ENCODE measurements around the gene PDLIM1. TPM values are rescaled to one million over a fixed set of nuclear protein-coding genes. Genes with fewer than 3 reads are reported as not detected.

PDLIM1 gene
- total and polyA plus RNA-seq, 2 of the 8 experiments (the other 6 are each of a cell fraction or from before 2014, with no cell fraction given): 169 to 245 TPM

DNA sequence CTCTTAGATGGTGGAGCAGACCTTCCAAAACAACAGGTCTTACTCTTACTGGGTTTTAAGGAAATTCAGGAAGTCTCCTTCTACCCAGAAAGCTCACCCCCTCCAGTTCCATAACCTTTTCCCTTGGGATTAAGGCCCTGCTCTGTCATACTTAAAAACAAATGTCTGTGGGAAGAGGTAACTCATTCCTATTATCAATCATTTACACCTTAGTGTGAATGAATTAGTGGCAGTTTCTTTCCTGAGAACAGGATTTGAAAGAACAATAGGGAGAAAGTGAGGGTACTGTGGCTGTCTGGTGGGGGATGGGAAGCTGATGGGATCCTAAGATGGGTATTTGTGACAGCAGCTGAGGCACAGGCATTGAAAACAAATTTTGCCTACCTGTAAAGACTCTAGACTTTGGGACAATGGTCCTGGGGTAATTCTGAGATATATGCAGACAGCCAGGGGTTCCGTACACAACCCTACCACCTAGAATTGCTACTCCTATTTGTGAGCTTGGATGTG lies 22.2 kb upstream of the PDLIM1 start:
- H2BK12ac ChIP-seq (ENCODE audit: low read depth, low read length): no peak overlapping the region
- no peak overlapping the region for H2AFZ ChIP-seq (ENCODE audit: low read length)
- no peak overlapping the region for H3K4me3 ChIP-seq (ENCODE audit: extremely low read depth in 1 of 4, insufficient read depth in 2 of 4, low read depth in 3 of 4, low read length in 4 of 4)
- H3K4me2 ChIP-seq (ENCODE audit: insufficient read depth in 1 of 2, low read depth in 2 of 2, low read length in 2 of 2): peak overlapping the region in 1 of 2 experiments; percentile 20; a peak in 1 of 4 replicates
- no peak overlapping the region for H4K5ac ChIP-seq (ENCODE audit: insufficient read length, low read depth, low read length)
- no peak overlapping the region for H2BK120ac ChIP-seq (replicated peaks; ENCODE audit: low read depth, low read length)
- CTCF ChIA-PET (ENCODE audit: partially characterized antibody): interaction anchor here (1.0 to 1.1 kb wide), 2 partner anchors 53 to 133 kb away, joined by 3 to 4 read pairs; no protein-coding TSS in a partner anchor
- H3K23me2 ChIP-seq (ENCODE audit: low read depth, low read length): no peaks in the 10 kb centered on the region
- POLR2A ChIA-PET (ENCODE audit: partially characterized antibody): no interaction called here
- no peak overlapping the region for H3K18ac ChIP-seq (ENCODE audit: extremely low read depth, low read length)
- no peak overlapping the region for H3K23ac ChIP-seq (ENCODE audit: insufficient read length)
- H3K14ac ChIP-seq (ENCODE audit: insufficient read length): no peak overlapping the region
- peaks cover 0 to 15% (median 5%) of the 10 kb centered on the region in 4 experiments; a peak in 6 of 7 replicates for H3K4me1 ChIP-seq (replicated peaks in 1 of 4; ENCODE audit: control insufficient read depth in 3 of 4, insufficient read depth in 4 of 4, low read length in 3 of 4)
- TF ChIP-seq RBBP5 (IDR thresholded peaks at IDR 0.05; ENCODE audit: borderline replicate concordance, low read depth, low read length): no peak
- no peak for TF ChIP-seq SIN3A (conservative IDR thresholded peaks at IDR 0.05 in 1 of 2, IDR thresholded peaks at IDR 0.05 in 1 of 2; ENCODE audit: low read depth in 1 of 2, low read length in 2 of 2)
- no peak for TF ChIP-seq JUND (IDR thresholded peaks at IDR 0.05; ENCODE audit: low read length)
- no peak for TF ChIP-seq KDM5A (IDR thresholded peaks at IDR 0.05; ENCODE audit: low read length)
- TF ChIP-seq HDAC2 (IDR thresholded peaks at IDR 0.05; ENCODE audit: borderline replicate concordance in 1 of 2, low read depth in 2 of 2, low read length in 2 of 2): no peak
- no peaks in the 10 kb centered on the region for H3K79me1 ChIP-seq (ENCODE audit: low read depth, low read length)
- no peak overlapping the region for H4K91ac ChIP-seq (replicated peaks; ENCODE audit: insufficient read length, low read length)
- H4K8ac ChIP-seq (ENCODE audit: extremely low read depth, insufficient read depth, low read length): no peak overlapping the region
- no peak overlapping the region for H3K9ac ChIP-seq (replicated peaks in 1 of 4; ENCODE audit: extremely low read depth in 1 of 4, low read depth in 3 of 4, low read length in 3 of 4)
- no peak overlapping the region for H3K27ac ChIP-seq (ENCODE audit: low read depth, low read length)
- H4K20me1 ChIP-seq (replicated peaks in 1 of 2; ENCODE audit: control insufficient read depth in 1 of 2, insufficient read depth in 2 of 2, low read length in 2 of 2): no peaks in the 10 kb centered on the region
- no peaks in the 10 kb centered on the region for H3K79me2 ChIP-seq (ENCODE audit: control insufficient read depth in 1 of 2, insufficient read depth in 2 of 2, low read length in 2 of 2)
- no peaks in the 10 kb centered on the region for H3K9me3 ChIP-seq (ENCODE audit: insufficient read depth in 2 of 2, low read depth in 1 of 2, low read length in 1 of 2)
- H3K27me3 ChIP-seq (replicated peaks in 1 of 4; ENCODE audit: control insufficient read depth in 3 of 4, extremely low read depth in 1 of 4, insufficient read depth in 3 of 4, low read length in 3 of 4): no peaks in the 10 kb centered on the region
- H2BK20ac ChIP-seq (ENCODE audit: low read length): no peak overlapping the region
- H2BK15ac ChIP-seq (ENCODE audit: low read length): no peak overlapping the region
- H3K56ac ChIP-seq (replicated peaks; ENCODE audit: insufficient read length, low read depth, low read length): no peak overlapping the region
- 89% methylated on average over 1 of the region's 1 CpG; no CpG with 5 or more reads in 1 of the 2 experiments for WGBS, 2 experiments (ENCODE audit: extremely low coverage in 1 of 2, insufficient coverage in 1 of 2, insufficient read length in 1 of 2, insufficient replicate concordance in 2 of 2, low coverage in 1 of 2, low lambda C conversion rate in 2 of 2, missing lambda C conversion rate in 1 of 2)
- H3K36me3 ChIP-seq (ENCODE audit: control insufficient read depth in 2 of 4, insufficient read depth in 4 of 4, low read length in 3 of 4): 0 out of 8 replicates have a peak, but pooled peaks cover 0 to 3% (median 0%) of the 10 kb centered on the region in 4 experiments
- FAIRE-seq (peak; percentile 13), DNase-seq (ENCODE audit: low read depth in 1 of 2, low spot score in 2 of 2) (no peak)
- no peak overlapping the region for H2AK5ac ChIP-seq (ENCODE audit: low read depth, low read length)
- H2BK5ac ChIP-seq (ENCODE audit: low read depth, low read length): no peak overlapping the region
- H3K4ac ChIP-seq (replicated peaks; ENCODE audit: insufficient read length, low read depth, low read length): no peak overlapping the region

Measured in H1 (cell line).